Measurements from ENCODE around the gene TMEM130.

DNA sequence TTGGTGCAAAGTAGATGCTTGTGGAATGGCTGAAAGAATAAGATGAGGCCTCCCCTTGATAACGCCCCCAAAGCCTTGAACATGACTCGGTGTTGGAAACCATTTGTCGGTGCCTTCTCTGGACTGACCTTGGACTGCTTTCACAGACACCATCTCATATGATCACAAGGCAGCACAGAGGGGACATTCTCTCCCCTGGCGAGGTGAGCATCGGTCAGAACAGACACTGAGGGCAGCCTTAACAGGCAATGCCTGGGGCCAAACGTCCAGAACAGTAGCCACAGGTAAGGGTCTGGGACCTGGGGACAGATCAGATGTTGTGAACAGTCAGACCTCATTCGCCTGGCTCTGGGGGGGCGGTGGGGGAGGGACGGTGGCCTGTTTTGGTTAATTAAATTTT lies 5.7 kb upstream of the TMEM130 start:
- TF ChIP-seq, protein P1, sequence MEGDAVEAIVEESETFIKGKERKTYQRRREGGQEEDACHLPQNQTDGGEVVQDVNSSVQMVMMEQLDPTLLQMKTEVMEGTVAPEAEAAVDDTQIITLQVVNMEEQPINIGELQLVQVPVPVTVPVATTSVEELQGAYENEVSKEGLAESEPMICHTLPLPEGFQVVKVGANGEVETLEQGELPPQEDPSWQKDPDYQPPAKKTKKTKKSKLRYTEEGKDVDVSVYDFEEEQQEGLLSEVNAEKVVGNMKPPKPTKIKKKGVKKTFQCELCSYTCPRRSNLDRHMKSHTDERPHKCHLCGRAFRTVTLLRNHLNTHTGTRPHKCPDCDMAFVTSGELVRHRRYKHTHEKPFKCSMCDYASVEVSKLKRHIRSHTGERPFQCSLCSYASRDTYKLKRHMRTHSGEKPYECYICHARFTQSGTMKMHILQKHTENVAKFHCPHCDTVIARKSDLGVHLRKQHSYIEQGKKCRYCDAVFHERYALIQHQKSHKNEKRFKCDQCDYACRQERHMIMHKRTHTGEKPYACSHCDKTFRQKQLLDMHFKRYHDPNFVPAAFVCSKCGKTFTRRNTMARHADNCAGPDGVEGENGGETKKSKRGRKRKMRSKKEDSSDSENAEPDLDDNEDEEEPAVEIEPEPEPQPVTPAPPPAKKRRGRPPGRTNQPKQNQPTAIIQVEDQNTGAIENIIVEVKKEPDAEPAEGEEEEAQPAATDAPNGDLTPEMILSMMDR (conservative IDR thresholded peaks at IDR 0.05) = no peak
- no peak for TF ChIP-seq ZFX (IDR thresholded peaks at IDR 0.05)

All from C4-2B (cell line).